PC-9 (cell line): Measurements from ENCODE around the gene NDUFS8. TPM values are rescaled to one million over a fixed set of nuclear protein-coding genes. Genes with fewer than 3 reads are reported as not detected.

Experiments
- BruUV-seq: library from RNA; stranded (reverse); fragments of 400-500 nt; replicated peaks from 2 replicates; lab custom pipeline; 2021; lab: Mats Ljungman, UMichigan
- CTCF ChIA-PET: fragments of 300-600 bp; sonication (Branson Sonifier 250); formaldehyde crosslinking; loops from one replicate; lab custom pipeline; 2022; ENCODE audit warnings: antibody characterized with exemption; lab: Charles Lee
- POLR2A ChIA-PET: fragments of 300-600 bp; sonication (Branson Sonifier 250); formaldehyde crosslinking; loops from one replicate; lab custom pipeline; 2022; ENCODE audit warnings: antibody characterized with exemption; ENCODE audit not compliant: unreplicated experiment; lab: Charles Lee
- DNase-seq, 2 experiments: peaks; one replicate each; pipeline versions ENCODE4 v3.0.0 to v3.0.0-alpha.2; 2015 to 2022; ENCODE audit warnings: mixed read lengths in 1 of 2
- H2AFZ ChIP-seq: fragments of 200-600 bp; sonication (generic); 2 replicates; pipeline ENCODE4 v1.8.1; 2017; ENCODE audit warnings: antibody characterized with exemption
- H3F3A ChIP-seq: fragments of 200-600 bp; sonication (generic); 2 replicates; pipeline ENCODE4 v1.8.1; 2017; ENCODE audit warnings: antibody characterized with exemption, mild to moderate bottlenecking, low read depth; ENCODE audit not compliant: insufficient read depth
- H3K27ac ChIP-seq: fragments of 200-600 bp; sonication (generic); 2 replicates; pipeline ENCODE4 v1.6.1; 2016; ENCODE audit warnings: mixed run types
- H3K27me3 ChIP-seq: fragments of 200-600 bp; sonication (generic); 2 replicates; pipeline ENCODE4 v1.6.1; 2016; ENCODE audit warnings: low read depth, mixed run types; ENCODE audit not compliant: insufficient read depth
- H3K36me3 ChIP-seq: fragments of 200-600 bp; sonication (generic); 2 replicates; pipeline ENCODE4 v1.6.1; 2016; ENCODE audit warnings: low read depth, mixed run types
- H3K4me1 ChIP-seq: fragments of 200-600 bp; sonication (generic); replicated peaks from 2 replicates; pipeline ENCODE4 v1.6.1; 2016; ENCODE audit warnings: mixed run types; ENCODE audit not compliant: insufficient read depth
- H3K4me2 ChIP-seq: fragments of 200-600 bp; sonication (generic); 2 replicates; pipeline ENCODE4 v1.6.1; 2017; ENCODE audit warnings: mixed run types
- H3K4me3 ChIP-seq: fragments of 200-600 bp; sonication (generic); 2 replicates; pipeline ENCODE4 v1.6.1; 2016; ENCODE audit warnings: mixed run types
- H3K79me2 ChIP-seq: fragments of 200-600 bp; sonication (generic); 2 replicates; pipeline ENCODE4 v1.6.1; 2017; ENCODE audit warnings: low read depth, mixed run types
- H3K9me2 ChIP-seq: fragments of 200-600 bp; sonication (generic); 2 replicates; pipeline ENCODE4 v1.8.1; 2017; ENCODE audit warnings: mild to moderate bottlenecking; ENCODE audit not compliant: insufficient read depth
- H3K9me3 ChIP-seq: fragments of 200-600 bp; sonication (generic); 2 replicates; pipeline ENCODE4 v1.8.1; 2016; ENCODE audit warnings: low read depth; ENCODE audit not compliant: insufficient read depth
- H4K20me1 ChIP-seq: fragments of 200-600 bp; sonication (generic); 2 replicates; pipeline ENCODE4 v1.8.1; 2017; ENCODE audit not compliant: insufficient read depth
- EZH2 ChIP-seq: fragments of 200-600 bp; sonication (generic); IDR thresholded peaks from 2 replicates; pipeline ENCODE4 v1.8.0; 2017; ENCODE audit warnings: antibody characterized with exemption, low read depth
- intact Hi-C: fragments of 100-400 bp; cut with micrococcal nuclease; formaldehyde crosslinking; loops from one replicate; pipeline ENCODE4 v1.10.0; 2022; ENCODE audit not compliant: unreplicated experiment
- total RNA-seq: library from RNA; stranded (reverse); gene quantifications from 2 replicates; pipeline ENCODE4 v1.2.3, GENCODE V29; 2021
- TF ChIP-seq, protein P1 (sequence below): fragments of 200-600 bp; sonication (generic); conservative IDR thresholded peaks from 2 replicates; pipeline ENCODE4 v1.6.1; 2017; ENCODE audit warnings: mixed run types, antibody characterized with exemption, mild to moderate bottlenecking, moderate library complexity

The NDUFS8 gene
- total RNA-seq, 1 experiment from 2014 or later, result 275 TPM

- H3K4me1 ChIP-seq, result no peaks in the 10 kb centered on the region
- no TSS peak for BruUV-seq
- no peak overlapping the region for H2AFZ ChIP-seq
- POLR2A ChIA-PET, result interaction anchor here (0.9 kb wide), 1 partner anchor 19 kb away, joined by 25 read pairs; no protein-coding TSS in a partner anchor
- peaks cover 22% of the 10 kb centered on the region for H4K20me1 ChIP-seq
- no peak overlapping the region for H3K27ac ChIP-seq
- CTCF ChIA-PET, result no interaction called here
- DNase-seq, result no peak
- TF ChIP-seq EZH2, result no peak
- TF ChIP-seq, protein P1, sequence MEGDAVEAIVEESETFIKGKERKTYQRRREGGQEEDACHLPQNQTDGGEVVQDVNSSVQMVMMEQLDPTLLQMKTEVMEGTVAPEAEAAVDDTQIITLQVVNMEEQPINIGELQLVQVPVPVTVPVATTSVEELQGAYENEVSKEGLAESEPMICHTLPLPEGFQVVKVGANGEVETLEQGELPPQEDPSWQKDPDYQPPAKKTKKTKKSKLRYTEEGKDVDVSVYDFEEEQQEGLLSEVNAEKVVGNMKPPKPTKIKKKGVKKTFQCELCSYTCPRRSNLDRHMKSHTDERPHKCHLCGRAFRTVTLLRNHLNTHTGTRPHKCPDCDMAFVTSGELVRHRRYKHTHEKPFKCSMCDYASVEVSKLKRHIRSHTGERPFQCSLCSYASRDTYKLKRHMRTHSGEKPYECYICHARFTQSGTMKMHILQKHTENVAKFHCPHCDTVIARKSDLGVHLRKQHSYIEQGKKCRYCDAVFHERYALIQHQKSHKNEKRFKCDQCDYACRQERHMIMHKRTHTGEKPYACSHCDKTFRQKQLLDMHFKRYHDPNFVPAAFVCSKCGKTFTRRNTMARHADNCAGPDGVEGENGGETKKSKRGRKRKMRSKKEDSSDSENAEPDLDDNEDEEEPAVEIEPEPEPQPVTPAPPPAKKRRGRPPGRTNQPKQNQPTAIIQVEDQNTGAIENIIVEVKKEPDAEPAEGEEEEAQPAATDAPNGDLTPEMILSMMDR, result no peak
- H3K9me2 ChIP-seq, result no peaks in the 10 kb centered on the region
- H3K4me2 ChIP-seq, result no peak overlapping the region
- H3K36me3 ChIP-seq, result peaks cover 66% of the 10 kb centered on the region
- intact Hi-C loops, result no loop called here
- no peaks in the 10 kb centered on the region for H3K9me3 ChIP-seq
- peaks cover 80% of the 10 kb centered on the region for H3F3A ChIP-seq
- no peaks in the 10 kb centered on the region for H3K79me2 ChIP-seq
- no peaks in the 10 kb centered on the region for H3K27me3 ChIP-seq
- no peak overlapping the region for H3K4me3 ChIP-seq
These were observed 31.0 kb downstream of the NDUFS8 start for GRCh38 chr11:68061508-68061907.

GRCh38 chr11:68064926-68065325, 34.4 kb downstream of the NDUFS8 start:
- H2AFZ ChIP-seq, result no peak overlapping the region
- no peak overlapping the region for H3K27ac ChIP-seq
- H3K4me3 ChIP-seq, result no peak overlapping the region
- H3K9me3 ChIP-seq, result no peaks in the 10 kb centered on the region
- H3K79me2 ChIP-seq, result no peaks in the 10 kb centered on the region
- BruUV-seq, result no TSS peak
- no peak for TF ChIP-seq EZH2
- TF ChIP-seq, protein P1, result no peak
- no peak overlapping the region for H3K4me2 ChIP-seq
- ChIA-PET CTCF (no interaction called here), POLR2A (interaction anchor here (0.6 kb wide), 1 partner anchor 18 kb away, joined by 7 read pairs; no protein-coding TSS in a partner anchor)
- H3K4me1 ChIP-seq, result no peaks in the 10 kb centered on the region
- H3K36me3 ChIP-seq, result peaks cover 62% of the 10 kb centered on the region
- no peaks in the 10 kb centered on the region for H3K9me2 ChIP-seq
- no peaks in the 10 kb centered on the region for H3K27me3 ChIP-seq
- no peak for DNase-seq
- peaks cover 65% of the 10 kb centered on the region for H3F3A ChIP-seq
- H4K20me1 ChIP-seq, result peaks cover 27% of the 10 kb centered on the region
- intact Hi-C loops, result no loop called here

GRCh38 chr11:68065841-68066240, 35.4 kb downstream of the NDUFS8 start:
- no peaks in the 10 kb centered on the region for H3K9me3 ChIP-seq
- H3K4me2 ChIP-seq, result no peak overlapping the region
- no peaks in the 10 kb centered on the region for H3K79me2 ChIP-seq
- peaks cover 28% of the 10 kb centered on the region for H4K20me1 ChIP-seq
- H2AFZ ChIP-seq, result no peak overlapping the region
- H3K36me3 ChIP-seq, result peaks cover 72% of the 10 kb centered on the region
- no peaks in the 10 kb centered on the region for H3K9me2 ChIP-seq
- H3K27me3 ChIP-seq, result no peaks in the 10 kb centered on the region
- POLR2A ChIA-PET, result no interaction called here
- intact Hi-C loops, result no loop called here
- DNase-seq, result no peak
- H3F3A ChIP-seq, result peaks cover 61% of the 10 kb centered on the region
- BruUV-seq, result no TSS peak
- H3K4me1 ChIP-seq, result no peaks in the 10 kb centered on the region
- TF ChIP-seq, protein P1, result no peak
- no peak for TF ChIP-seq EZH2
- CTCF ChIA-PET, result no interaction called here
- H3K4me3 ChIP-seq, result no peak overlapping the region
- H3K27ac ChIP-seq, result no peak overlapping the region
